HG03196 (cell line): ENCODE results near the gene CCDC54.

Source experiments
- ATAC-seq: cut with Tn5 transposase; IDR thresholded peaks from one replicate; pipeline ENCODE4 v1.9.1; 2021; ENCODE audit not compliant: unreplicated experiment

CCDC54 gene

GRCh38 chr3:107392549-107393165 lies 15.4 kb downstream of the CCDC54 start:
- no peak for ATAC-seq

- no peak for ATAC-seq
These were observed 17.3 kb downstream of the CCDC54 start for GRCh38 chr3:107394502-107394901.

- ATAC-seq, result no peak
These were observed 17.8 kb downstream of the CCDC54 start for GRCh38 chr3:107395066-107395465.

GRCh38 chr3:107401301-107401700 lies 24.1 kb downstream of the CCDC54 start:
- no peak for ATAC-seq

- ATAC-seq, result no peak
These were observed 25.0 kb downstream of the CCDC54 start for GRCh38 chr3:107402214-107402613.

GRCh38 chr3:107404727-107405469 lies 27.7 kb downstream of the CCDC54 start:
- ATAC-seq, result no peak

- ATAC-seq, result no peak
These were observed 30.1 kb downstream of the CCDC54 start for GRCh38 chr3:107407355-107407754.

GRCh38 chr3:107408513-107408912 lies 31.3 kb downstream of the CCDC54 start:
- no peak for ATAC-seq

- no peak for ATAC-seq
These were observed 32.1 kb downstream of the CCDC54 start for GRCh38 chr3:107409365-107409764.

GRCh38 chr3:107410606-107411005 lies 33.4 kb downstream of the CCDC54 start:
- no peak for ATAC-seq

GRCh38 chr3:107411056-107411455 lies 33.8 kb downstream of the CCDC54 start:
- no peak for ATAC-seq

GRCh38 chr3:107411779-107412178 lies 34.5 kb downstream of the CCDC54 start:
- no peak for ATAC-seq

- ATAC-seq, result no peak
These were observed 35.1 kb downstream of the CCDC54 start for GRCh38 chr3:107412376-107412775.

GRCh38 chr3:107413264-107413663 lies 36.0 kb downstream of the CCDC54 start:
- ATAC-seq, result no peak

GRCh38 chr3:107414325-107414964 lies 37.2 kb downstream of the CCDC54 start:
- peak; percentile 92 for ATAC-seq

- ATAC-seq, result no peak
These were observed 38.9 kb downstream of the CCDC54 start for GRCh38 chr3:107416138-107416537.

- no peak for ATAC-seq
These were observed 39.6 kb downstream of the CCDC54 start for GRCh38 chr3:107416886-107417285.

- ATAC-seq, result no peak
These were observed 44.0 kb downstream of the CCDC54 start for GRCh38 chr3:107421170-107421792.

- no peak for ATAC-seq
These were observed 44.6 kb downstream of the CCDC54 start for GRCh38 chr3:107421881-107422280.

- no peak for ATAC-seq
These were observed 47.8 kb downstream of the CCDC54 start for GRCh38 chr3:107425033-107425432.

GRCh38 chr3:107426223-107426622 lies 49.0 kb downstream of the CCDC54 start:
- no peak for ATAC-seq
